NCI-H146 (cell line): Measurements from ENCODE around the gene ZC3HAV1.
"Not testable (repeated sequence)": the region's sequence is repeated elsewhere in the genome, so short reads cannot be mapped to it uniquely, and the experiment has no call there.

Experiments
- DNase-seq: peaks from one replicate; lab custom pipeline; 2025; lab: John Stamatoyannopoulos, UW

Gene ZC3HAV1

DNA sequence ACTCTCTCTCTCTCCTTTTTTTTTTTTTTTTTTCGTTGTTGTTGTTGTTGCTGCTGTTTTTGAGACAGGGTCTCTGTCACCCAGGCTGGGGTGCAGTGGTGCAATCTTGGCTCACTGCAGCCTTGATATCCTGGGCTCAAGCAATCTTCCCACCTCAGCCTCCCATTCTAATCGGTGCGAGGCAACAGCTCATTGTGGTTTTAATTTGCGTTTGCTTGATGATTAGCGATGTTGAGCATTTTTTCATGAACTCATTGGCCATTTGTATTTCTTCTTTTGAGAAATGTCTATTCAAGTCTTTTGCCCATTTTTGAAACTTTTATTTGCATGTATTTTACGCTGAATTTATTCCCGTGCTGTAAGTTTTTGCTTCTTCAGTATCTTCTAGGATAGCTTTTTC lies 60.4 kb downstream of the ZC3HAV1 start:
- no peak for DNase-seq

GRCh38 chr7:139047970-139048369 lies 61.5 kb downstream of the ZC3HAV1 start:
- no peak for DNase-seq

DNA sequence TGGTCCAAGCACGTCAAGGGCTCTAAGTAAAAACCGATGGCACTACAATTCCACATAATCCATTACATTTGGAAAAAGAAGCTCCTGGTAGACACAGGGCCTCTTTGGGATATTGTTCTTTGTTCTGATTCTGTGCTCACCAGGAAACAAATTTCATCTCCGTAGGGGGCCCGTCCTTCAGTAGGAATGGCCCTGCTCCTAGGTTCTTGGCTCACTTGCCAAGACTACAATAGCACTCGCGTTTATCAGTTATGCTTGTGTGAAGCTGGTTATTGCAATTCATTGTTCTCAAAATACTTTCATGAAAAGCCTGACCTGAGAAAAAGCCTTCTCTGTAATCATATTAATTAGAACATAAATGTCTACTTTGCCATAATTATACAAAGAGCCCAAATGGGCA lies 63.4 kb downstream of the ZC3HAV1 start:
- DNase-seq, result peak; percentile 82

- no peak for DNase-seq
Measured at GRCh38 chr7:139044813-139045794, 64.4 kb downstream of the ZC3HAV1 start.

GRCh38 chr7:139043823-139044812 lies 65.4 kb downstream of the ZC3HAV1 start:
- DNase-seq, result peak; percentile 15

DNA sequence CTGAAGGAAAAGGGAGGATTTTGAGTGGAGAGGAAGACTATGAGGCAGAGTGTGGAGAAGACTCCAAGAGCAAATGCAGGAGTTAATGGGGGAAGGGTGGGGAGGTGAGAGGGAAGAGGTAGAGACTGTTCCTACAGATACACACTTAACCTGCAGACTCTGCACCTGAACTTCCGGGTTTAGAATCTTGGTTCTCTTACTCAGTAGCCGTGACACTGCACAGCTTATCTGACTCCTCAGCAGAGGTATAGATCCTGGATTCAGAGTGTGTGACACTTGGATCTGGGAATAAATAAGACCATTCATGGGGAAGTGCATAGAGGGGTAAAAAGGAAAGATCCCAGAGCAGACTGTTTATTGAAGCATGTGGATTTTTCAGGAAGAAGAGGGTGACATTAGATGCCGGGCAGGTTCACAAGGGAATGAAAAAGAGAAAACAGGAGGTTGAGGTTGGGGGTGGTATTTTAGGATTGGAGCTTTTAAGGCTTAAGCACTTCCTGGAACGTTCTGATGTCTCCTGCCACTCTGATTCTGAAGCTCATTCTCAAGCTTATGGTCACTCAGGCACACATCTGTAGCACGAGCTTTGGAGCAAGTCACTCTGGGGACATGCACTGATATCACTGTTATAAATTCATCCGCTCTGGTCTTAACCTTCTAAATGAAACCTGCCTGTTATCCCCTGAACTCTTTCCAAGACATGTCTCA lies 68.0 kb downstream of the ZC3HAV1 start:
- no peak for DNase-seq

- no peak for DNase-seq
Measured at GRCh38 chr7:139038691-139039090, 70.8 kb downstream of the ZC3HAV1 start.

GRCh38 chr7:139036901-139037300 lies 72.6 kb downstream of the ZC3HAV1 start:
- DNase-seq, result peak; percentile 21

DNA sequence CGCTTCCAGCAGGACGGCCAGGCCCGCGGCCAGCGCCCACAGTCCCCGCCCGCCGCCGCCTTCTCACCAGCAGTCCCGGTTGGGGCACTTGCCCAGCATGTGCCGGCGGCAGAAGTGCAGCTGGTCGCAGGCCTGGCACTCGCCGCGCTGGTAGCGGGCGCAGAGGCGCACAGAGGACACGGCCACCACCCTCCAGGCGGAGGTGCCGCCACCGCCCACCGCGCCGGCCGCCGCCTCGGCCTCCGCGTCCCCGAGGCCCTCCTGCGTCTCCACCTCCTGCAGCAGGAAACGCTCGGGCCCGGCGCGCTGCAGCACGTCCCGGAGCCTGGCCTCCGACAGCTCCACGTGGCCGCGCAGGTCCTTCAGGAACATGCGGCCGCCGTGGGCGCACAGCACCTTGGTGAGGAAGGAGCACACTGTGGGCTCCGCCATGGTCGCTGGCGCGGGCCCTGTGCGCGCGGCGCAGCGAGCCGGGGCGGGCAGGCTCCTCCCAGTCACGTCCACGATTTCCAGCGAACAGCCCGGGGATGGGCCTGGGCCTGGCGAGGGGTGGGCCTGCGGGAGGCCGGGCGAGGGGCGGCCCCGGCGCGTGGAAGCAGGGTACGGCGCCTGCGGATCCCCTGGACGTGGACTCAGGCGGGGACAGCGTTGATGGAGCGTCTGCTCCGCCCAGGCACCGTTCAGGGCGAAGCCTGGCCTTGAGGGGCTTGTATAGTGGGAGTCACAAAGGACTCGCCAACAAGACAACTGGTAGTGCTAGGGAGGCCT lies 73.8 kb downstream of the ZC3HAV1 start, which contains the start of gene ZC3HAV1L:
TSS of gene ZC3HAV1L (minus strand) at position 457 of the 768 bp plus-strand sequence. CDS start at position 432, 25 bp downstream.
- DNase-seq, result peak; percentile 93

DNA sequence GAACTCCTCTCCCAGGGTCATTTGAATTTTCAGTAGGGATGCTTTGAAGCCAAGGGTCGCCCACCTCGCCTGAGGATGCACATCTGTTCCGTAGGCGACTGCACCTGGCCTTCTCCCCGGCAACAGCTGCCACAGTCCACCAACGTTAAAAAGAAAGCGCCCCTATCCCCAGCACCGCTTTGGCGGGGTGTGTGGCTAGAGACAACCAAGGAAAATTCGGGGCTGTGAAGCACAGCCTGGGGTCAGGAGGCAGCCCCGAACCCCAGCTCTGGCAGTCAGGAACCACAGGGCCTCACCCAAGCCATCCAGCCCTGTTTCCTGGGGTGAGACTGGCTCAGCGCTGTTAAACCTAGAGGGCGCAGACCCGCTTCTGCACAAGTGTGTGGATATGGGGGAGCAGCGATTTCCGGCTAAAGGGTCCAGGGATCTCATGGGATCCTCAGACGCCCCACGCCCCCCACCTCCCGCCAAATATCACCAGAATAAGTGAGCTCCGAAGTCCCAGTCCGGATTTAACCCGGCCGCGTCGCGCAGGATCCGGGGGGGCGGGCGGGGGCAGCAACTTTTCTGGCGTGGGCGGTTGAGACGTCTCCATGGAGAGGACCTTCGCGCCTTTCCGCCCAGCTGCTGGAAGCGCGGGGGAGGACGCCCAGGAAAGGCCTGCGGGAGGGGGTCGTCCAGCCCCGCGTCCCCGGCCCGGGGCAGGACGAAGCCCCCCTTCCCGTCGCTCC lies 74.5 kb downstream of the ZC3HAV1 start:
- peak; percentile 63 for DNase-seq

DNA sequence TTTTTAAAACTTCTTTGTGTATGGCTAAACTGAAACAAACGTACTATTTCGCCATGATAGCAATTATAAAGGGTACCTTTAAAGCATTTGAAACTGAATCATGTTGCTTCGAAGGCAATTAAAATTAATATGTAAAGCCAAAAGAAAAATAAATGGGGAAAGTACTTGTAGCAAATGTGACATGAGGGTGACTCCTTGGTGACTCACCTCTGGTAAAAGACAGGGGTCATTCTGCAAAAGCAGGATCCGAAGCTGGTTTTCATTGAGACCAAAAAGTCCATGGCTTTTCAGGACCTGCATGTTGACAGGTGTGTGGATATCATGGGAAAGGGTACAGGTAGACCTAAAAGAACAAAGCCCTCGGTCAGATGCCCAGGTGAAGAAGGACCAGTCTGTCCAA lies 75.2 kb downstream of the ZC3HAV1 start:
- DNase-seq, result no peak

GRCh38 chr7:139033346-139034114 lies 76.0 kb downstream of the ZC3HAV1 start:
- DNase-seq, result no peak

GRCh38 chr7:139032473-139032872 lies 77.0 kb downstream of the ZC3HAV1 start:
- DNase-seq, result no peak

DNA sequence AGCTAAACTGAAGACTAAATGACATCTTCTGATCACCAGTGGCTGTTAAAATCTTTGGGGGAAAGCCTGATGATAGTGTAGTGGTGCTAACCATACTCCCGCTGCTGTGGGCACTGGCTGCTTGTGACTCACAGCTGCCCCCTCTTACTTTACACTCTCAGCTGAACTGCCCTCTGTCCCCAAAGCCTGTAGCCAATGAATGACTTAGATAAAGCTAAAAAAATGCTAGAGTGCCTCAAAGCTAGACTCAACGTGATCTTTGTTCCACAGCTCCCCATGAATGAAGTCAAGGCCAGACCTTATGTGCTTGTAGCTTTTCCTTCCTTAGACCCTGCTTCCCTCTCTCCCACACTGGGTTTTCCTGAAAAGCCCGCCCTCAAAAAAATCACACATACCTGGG lies 80.2 kb downstream of the ZC3HAV1 start:
- DNase-seq, result no peak

- no peak for DNase-seq
Measured at GRCh38 chr7:139026551-139026950, 83.0 kb downstream of the ZC3HAV1 start.

- DNase-seq, result not testable (repeated sequence)
Measured at GRCh38 chr7:139025861-139026260, 83.7 kb downstream of the ZC3HAV1 start.

DNA sequence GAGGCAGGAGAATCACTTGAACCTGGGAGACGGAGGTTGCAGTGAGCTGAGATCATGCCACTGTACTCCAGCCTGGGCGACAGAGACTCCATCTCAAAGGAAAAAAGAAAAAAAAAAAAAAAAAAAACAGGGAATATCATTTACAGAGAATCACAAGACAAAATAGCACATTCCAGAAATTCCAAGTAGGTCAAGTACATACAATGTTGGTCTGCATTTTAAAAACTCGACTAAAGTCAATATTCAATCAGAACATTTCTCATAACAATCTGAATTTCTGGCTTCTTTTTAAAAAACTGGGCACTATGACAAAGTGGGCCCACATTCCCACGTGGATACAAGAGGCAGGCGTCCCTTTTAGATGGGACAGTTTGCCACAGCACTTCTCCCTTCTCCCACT lies 86.4 kb downstream of the ZC3HAV1 start:
- no peak for DNase-seq

GRCh38 chr7:139022286-139022685 lies 87.2 kb downstream of the ZC3HAV1 start:
- DNase-seq, result no peak

- no peak for DNase-seq
Measured at GRCh38 chr7:139018910-139019309, 90.6 kb downstream of the ZC3HAV1 start.
